ENCODE data around the gene MPDU1. TPM values are rescaled to one million over a fixed set of nuclear protein-coding genes. Genes with fewer than 3 reads are reported as not detected.

Gene MPDU1
- total RNA-seq, 1 donor from 2014 or later, result 21.4 TPM

- ATAC-seq (no peak), DNase-seq (ENCODE audit: low spot score) (no peak)
- intact Hi-C loops (cut with DNase I), result no loop called here
These were observed 6.1 kb upstream of the MPDU1 start for GRCh38 chr17:7577327-7578199.

- peak; percentile 60 for ATAC-seq
- DNase-seq (ENCODE audit: low spot score), result peak; percentile 78
- intact Hi-C loops (cut with DNase I), result no loop called here
These were observed 4.4 kb upstream of the MPDU1 start, which contains the start of gene CD68 for GRCh38 chr17:7579001-7579833. Gene CD68, plus strand, starts transcription at chr17:7579638. Its CDS starts 40 bp downstream, at chr17:7579678.

- intact Hi-C loops (cut with DNase I), result no loop called here
- ATAC-seq (no peak), DNase-seq (ENCODE audit: low spot score) (no peak)
These were observed 3.6 kb upstream of the MPDU1 start for GRCh38 chr17:7579834-7580603.

- intact Hi-C loops (cut with DNase I), result no loop called here
- DNase-seq (ENCODE audit: low spot score) (no peak), ATAC-seq (no peak)
These were observed 2.8 kb upstream of the MPDU1 start for GRCh38 chr17:7580604-7581575.

GRCh38 chr17:7582396-7583252 is 1.0 kb upstream of the MPDU1 start:
- peak; percentile 80 for DNase-seq (ENCODE audit: low spot score)
- intact Hi-C loops (cut with DNase I), result no loop called here
- ATAC-seq, result no peak

- intact Hi-C loops (cut with DNase I), result no loop called here
- ATAC-seq (no peak), DNase-seq (ENCODE audit: low spot score) (no peak)
These were observed 3.2 kb downstream of the MPDU1 start for GRCh38 chr17:7586673-7587419.

- no peak for DNase-seq (ENCODE audit: low spot score)
- intact Hi-C loops (cut with DNase I), result no loop called here
These were observed 3.9 kb downstream of the MPDU1 start for GRCh38 chr17:7587420-7588151.

GRCh38 chr17:7588553-7589203 is 5.0 kb downstream of the MPDU1 start:
- DNase-seq (ENCODE audit: low spot score) (no peak), ATAC-seq (peak; percentile 31)
- intact Hi-C loops (cut with DNase I), result no loop called here

More at GRCh38 chr17:7587420-7588151, 3.9 kb downstream of the MPDU1 start:
- no peak for ATAC-seq

- intact Hi-C loops (cut with DNase I), result no loop called here
- ATAC-seq (peak; percentile 92), DNase-seq (ENCODE audit: low spot score) (peak; percentile 92)
These were observed 5.7 kb downstream of the MPDU1 start for GRCh38 chr17:7589204-7589868.

- DNase-seq (ENCODE audit: low spot score), result no peak
- intact Hi-C loops (cut with DNase I), result no loop called here
- peak; percentile 6 for ATAC-seq
These were observed 6.4 kb downstream of the MPDU1 start, which contains the start of gene SOX15 for GRCh38 chr17:7589891-7590691. Gene SOX15, minus strand, starts transcription at chr17:7590094. Its CDS starts 418 bp downstream, at chr17:7589676.

- intact Hi-C loops (cut with DNase I), result no loop called here
- no peak for ATAC-seq
These were observed 7.1 kb downstream of the MPDU1 start for GRCh38 chr17:7590743-7591142.

GRCh38 chr17:7591596-7591995 is 7.9 kb downstream of the MPDU1 start:
- intact Hi-C loops (cut with DNase I), result no loop called here
- ATAC-seq (no peak), DNase-seq (ENCODE audit: low spot score) (no peak)

More at GRCh38 chr17:7590743-7591142, 7.1 kb downstream of the MPDU1 start:
- no peak for DNase-seq (ENCODE audit: low spot score)

- ATAC-seq (no peak), DNase-seq (ENCODE audit: low spot score) (no peak)
- intact Hi-C loops (cut with DNase I), result no loop called here
These were observed 8.9 kb downstream of the MPDU1 start for GRCh38 chr17:7592422-7593021.

- DNase-seq (ENCODE audit: low spot score), result no peak
- ATAC-seq, result no peak
- intact Hi-C loops (cut with DNase I), result no loop called here
These were observed 9.6 kb downstream of the MPDU1 start for GRCh38 chr17:7593296-7593695.
